Activated CD4-positive, alpha-beta T cell treated with anti-CD3 and anti-CD28 coated beads for 1 hour (primary cell): ENCODE results near the gene NLRP5.
"Not testable (repeated sequence)": the region's sequence is repeated elsewhere in the genome, so short reads cannot be mapped to it uniquely, and the experiment has no call there.

ENCODE experiments used
- DNase-seq: peaks from one replicate; pipeline ENCODE4 v3.0.0-alpha.2; 2020

The NLRP5 gene

DNA sequence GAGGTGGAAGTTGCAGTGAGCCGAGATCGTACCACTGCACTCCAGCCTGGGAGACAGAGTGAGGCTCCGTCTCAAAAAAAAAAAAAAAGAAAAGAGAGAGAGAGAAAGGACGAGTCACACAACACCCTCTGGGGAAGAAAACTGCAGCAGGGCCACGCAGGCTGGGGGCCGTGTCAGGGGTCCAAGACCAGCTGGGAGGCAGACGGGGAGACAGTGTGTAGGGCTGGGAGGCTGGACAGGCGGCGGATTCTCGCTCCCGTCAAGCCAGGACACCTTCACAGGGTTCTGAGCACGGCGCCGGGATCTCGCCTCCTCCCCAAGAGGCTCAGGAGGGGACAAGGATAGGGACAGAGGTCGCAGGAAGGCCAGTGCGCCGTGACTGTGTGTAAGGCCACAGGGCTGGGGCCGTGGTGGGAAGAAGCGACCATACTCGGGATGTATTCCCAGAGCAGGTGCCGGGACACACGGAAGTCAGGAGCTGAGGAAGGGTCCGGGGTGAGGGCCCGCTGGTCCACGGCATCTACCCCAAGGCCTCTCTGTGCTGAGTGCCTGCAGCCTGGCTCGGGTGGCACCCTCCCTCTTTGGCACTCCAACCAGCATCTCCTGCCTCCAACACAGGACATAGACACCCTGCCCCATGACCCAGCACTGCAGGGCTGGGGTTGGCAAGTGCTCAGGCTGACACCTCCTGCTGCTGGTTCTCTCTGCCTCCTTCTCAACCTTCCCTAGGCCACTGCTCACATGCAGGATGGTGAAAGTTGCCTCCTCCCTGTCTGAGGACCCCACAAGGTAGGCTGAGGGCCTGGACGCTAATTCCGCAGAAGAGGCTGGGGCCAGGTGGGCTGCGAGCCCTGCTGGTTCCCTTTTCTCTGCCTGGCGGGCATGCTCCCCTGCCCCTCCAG lies 113.3 kb downstream of the NLRP5 start:
- DNase-seq = no peak

DNA sequence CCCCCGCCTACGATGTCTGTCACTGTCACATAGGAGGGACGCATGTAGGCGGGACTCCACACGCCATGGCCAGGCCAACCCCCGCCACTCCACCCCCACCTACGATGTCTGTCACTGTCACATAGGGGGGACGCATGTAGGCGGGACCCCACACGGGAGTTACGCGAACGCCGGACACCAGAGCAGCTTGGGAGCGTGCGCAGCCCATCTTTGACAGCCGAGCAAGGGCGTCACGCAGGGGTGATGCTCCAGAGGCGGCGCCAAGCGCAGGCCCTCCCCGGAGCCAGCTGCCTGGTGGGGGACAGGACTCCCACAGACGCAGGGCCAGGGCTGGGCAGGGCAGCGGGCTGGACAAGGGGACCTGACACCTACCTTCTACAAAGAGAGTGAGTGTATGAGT lies 114.5 kb downstream of the NLRP5 start:
- DNase-seq = no peak

- no peak for DNase-seq
Observed at GRCh38 chr19:56101746-56102535, 115.4 kb downstream of the NLRP5 start.

GRCh38 chr19:56103027-56103614 lies 116.5 kb downstream of the NLRP5 start:
- no peak for DNase-seq

GRCh38 chr19:56104423-56104822 lies 117.8 kb downstream of the NLRP5 start:
- DNase-seq = no peak

GRCh38 chr19:56105090-56105701 lies 118.6 kb downstream of the NLRP5 start:
- peak; percentile 37 for DNase-seq

DNA sequence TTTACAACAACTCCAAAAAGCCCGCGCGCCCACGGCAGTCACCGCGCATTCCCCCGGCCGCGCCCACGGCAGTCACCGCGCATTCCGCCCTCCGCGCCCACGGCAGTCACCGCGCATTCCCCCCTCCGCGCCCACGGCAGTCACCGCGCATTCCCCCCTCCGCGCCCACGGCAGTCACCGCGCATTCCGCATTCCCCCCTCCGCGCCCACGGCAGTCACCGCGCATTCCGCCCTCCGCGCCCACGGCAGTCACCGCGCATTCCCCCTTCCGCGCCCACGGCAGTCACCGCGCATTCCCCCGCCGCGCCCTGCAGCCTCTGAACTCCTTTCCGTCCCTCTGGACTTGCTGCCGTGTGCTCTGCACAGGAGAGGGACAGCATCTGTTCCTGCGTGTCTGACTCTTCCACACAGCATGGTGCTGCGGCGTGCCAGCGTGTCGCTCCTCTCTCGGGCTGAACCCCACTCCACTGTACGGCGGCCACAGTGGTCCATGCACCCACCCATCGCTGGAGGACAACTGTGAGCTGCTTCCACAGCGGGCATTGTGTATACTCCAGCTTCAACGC lies 119.3 kb downstream of the NLRP5 start:
- not testable (repeated sequence) for DNase-seq

GRCh38 chr19:56106397-56106849 lies 119.8 kb downstream of the NLRP5 start:
- DNase-seq = no peak

GRCh38 chr19:56106993-56107392 lies 120.4 kb downstream of the NLRP5 start:
- DNase-seq = no peak

DNA sequence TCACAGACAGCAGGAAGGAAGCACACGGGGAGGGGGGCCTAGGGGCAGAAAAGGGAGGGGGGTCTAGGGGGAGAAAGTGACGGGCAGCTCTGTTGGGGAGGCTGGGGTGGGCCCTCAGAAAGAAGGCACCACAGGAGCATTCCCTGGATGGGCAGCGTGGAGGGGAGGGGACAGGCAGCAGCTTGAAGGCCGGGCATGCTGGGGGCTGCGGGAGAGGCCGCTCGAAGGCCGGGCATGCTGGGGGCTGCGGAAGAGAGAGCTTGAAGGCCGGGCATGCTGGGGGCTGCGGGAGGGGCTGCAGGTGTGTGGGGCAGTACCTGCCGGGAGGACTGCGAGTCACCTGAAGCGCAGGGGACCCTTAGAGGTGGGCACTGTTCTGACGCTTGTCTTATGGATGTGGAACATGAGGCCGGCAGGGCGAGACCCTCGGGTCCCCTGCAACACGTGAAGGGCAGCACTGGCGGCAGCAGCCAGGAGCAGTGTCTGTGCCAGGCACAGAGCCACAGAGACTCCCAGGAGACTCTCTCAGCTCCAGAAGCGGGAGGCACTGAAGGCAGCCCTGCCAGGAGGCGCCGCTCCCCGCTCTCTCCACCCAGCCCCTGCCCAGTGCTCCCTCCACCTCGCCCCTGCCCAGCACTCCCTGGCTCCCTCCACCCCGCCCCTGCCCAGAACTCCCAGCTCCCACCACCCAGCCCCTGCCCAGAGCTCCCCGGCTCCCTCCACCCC lies 121.2 kb downstream of the NLRP5 start:
- no peak for DNase-seq

DNA sequence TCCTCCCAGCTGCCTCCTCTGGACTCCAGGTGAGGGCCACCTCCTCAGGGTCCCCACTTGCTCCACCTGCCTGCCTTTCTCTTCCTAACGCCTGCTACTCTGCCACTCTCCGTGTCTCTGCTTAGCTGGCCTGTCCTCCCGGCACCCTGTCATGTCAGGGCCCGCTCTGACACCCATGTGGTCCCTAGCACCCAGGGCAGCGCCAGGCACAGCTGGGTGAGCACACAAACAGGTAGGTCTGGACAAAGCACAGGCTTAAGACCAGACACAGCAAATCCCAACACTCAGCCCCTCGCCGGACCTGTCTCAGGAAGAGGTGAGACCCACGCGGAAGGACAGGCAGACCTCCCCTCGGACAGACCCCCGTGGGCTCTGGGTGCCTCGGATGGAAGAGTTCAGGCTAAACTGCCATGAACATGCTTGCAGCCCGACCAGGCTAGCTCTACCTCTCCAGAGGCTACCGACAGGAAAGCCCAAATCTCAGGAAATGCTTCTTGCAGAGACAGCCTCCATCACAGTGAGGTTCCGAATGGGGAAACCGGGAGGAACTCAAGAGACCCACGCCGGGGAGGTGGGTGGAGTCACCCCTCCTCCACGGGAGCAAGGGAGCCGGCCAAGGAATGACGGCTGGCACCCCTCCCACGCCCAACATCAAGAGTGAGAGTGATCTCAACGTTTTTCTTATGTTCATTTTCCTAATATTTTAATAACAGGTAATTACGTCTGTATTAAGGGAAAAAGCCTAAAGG lies 122.0 kb downstream of the NLRP5 start:
- DNase-seq = no peak

- no peak for DNase-seq
Observed at GRCh38 chr19:56109226-56109625, 122.7 kb downstream of the NLRP5 start.

- DNase-seq = no peak
Observed at GRCh38 chr19:56110515-56111448, 124.2 kb downstream of the NLRP5 start.
